K562 (cell line): ENCODE data around the gene RREB1. TPM values are rescaled to one million over a fixed set of nuclear protein-coding genes. Genes with fewer than 3 reads are reported as not detected.

Experiments
- FOXK1 ChIP-seq: sonication (generic); formaldehyde crosslinking; IDR thresholded peaks from 2 replicates; pipeline ENCODE4 v1.8.0; 2022; ENCODE audit warnings: missing genetic modification reagents, mild to moderate bottlenecking, borderline replicate concordance
- HDAC2 ChIP-seq: fragments of 450-650 bp; IDR thresholded peaks from 2 replicates; pipeline ENCODE4 v1.6.1; 2016; ENCODE audit warnings: mild to moderate bottlenecking
- HNRNPK ChIP-seq: fragments of 200-400 bp; formaldehyde crosslinking; IDR thresholded peaks from one replicate; pipeline ENCODE4 v1.6.1; 2018; ENCODE audit warnings: mild to moderate bottlenecking, low read depth, low read length; ENCODE audit not compliant: poor library complexity, severe bottlenecking
- HOXB6 ChIP-seq: fragments of 250-450 bp; sonication (Bioruptor Pico); IDR thresholded peaks from 2 replicates; pipeline ENCODE4 v1.5.1; 2022; ENCODE audit warnings: mild to moderate bottlenecking, borderline replicate concordance
- MYBL2 ChIP-seq, 2 experiments: fragments of 450-650 bp in 1 of 2; sonication (generic) in 1 of 2; formaldehyde crosslinking in 1 of 2; IDR thresholded peaks; 2 replicates each; pipeline versions ENCODE4 v1.6.1 to v1.8.1; 2017 to 2022; ENCODE audit warnings: borderline replicate concordance in 1 of 2, inconsistent platforms in 1 of 2, low read depth in 1 of 2, mild to moderate bottlenecking in 1 of 2, missing genetic modification reagents in 1 of 2, moderate library complexity in 1 of 2
- NFRKB ChIP-seq: fragments of 450-650 bp; IDR thresholded peaks from 2 replicates; pipeline ENCODE4 v1.6.1; 2016; ENCODE audit warnings: low read depth
- TCF7 ChIP-seq: sonication (generic); IDR thresholded peaks from 2 replicates; pipeline ENCODE4 v1.6.1; 2016; ENCODE audit warnings: antibody characterized with exemption, borderline replicate concordance
- ZBTB11 ChIP-seq, 3 experiments: fragments of 200-800 bp in 1 of 3; fragments of 250-450 bp in 1 of 3; fragments of 450-650 bp in 1 of 3; sonication (Bioruptor Pico) in 1 of 3; sonication (Bioruptor generic) in 1 of 3; formaldehyde crosslinking in 1 of 3; IDR thresholded peaks; 2 replicates each; pipeline versions ENCODE4 v1.6.1 to v1.8.0; 2016 to 2022; ENCODE audit warnings: mild to moderate bottlenecking in 2 of 3, missing genetic modification characterization in 2 of 3, missing compliant biosample characterization in 1 of 3, moderate library complexity in 1 of 3
- ZBTB12 ChIP-seq: fragments of 250-450 bp; sonication (Bioruptor Pico); IDR thresholded peaks from 2 replicates; pipeline ENCODE4 v1.4.0; 2020
- ZNF347 ChIP-seq: fragments of 450-650 bp; formaldehyde crosslinking; IDR thresholded peaks from 2 replicates; pipeline ENCODE4 v1.4.0; 2020; ENCODE audit warnings: low read depth, mild to moderate bottlenecking, moderate library complexity
- polyA plus RNA-seq, 8 experiments: library from polyadenylated mRNA; depleted of rRNA in 4 of 8; stranded (reverse) in 5 of 8; unstranded in 3 of 8; fragments of >200 nt; fragmentation: Nextera tagmentation in 2 of 8; fragmentation: Illumina TruSeq in 1 of 8; extraction: Ambion mirVana in 2 of 8; extraction: Trizol in 1 of 8; gene quantifications; 2 replicates each; pipeline versions ENCODE4 v1.2.1 to v1.2.3, GENCODE V29; 2011 to 2014; ENCODE audit warnings: inconsistent platforms in 1 of 8, missing spikeins in 1 of 8
- total RNA-seq, 7 experiments: library from RNA; depleted of rRNA in 6 of 7; stranded (reverse); fragments of >200 nt in 6 of 7; fragmentation: Illumina TruSeq in 2 of 7; extraction: Trizol in 2 of 7; gene quantifications; 2 replicates each; pipeline versions ENCODE4 v1.2.1 to v1.2.3, GENCODE V29; 2011 to 2021; ENCODE audit warnings: low replicate concordance in 1 of 7
- TF ChIP-seq, protein P1 (sequence below): fragments of 450-650 bp; IDR thresholded peaks from 2 replicates; pipeline ENCODE4 v1.6.1; 2017; ENCODE audit warnings: antibody characterized with exemption, mild to moderate bottlenecking

RREB1 gene
- total and polyA plus RNA-seq, 9 of the 15 experiments (the other 6 are each of a cell fraction or from before 2014, with no cell fraction given): 3.3 to 64.2 (median 19.3) TPM

- TF ChIP-seq MYBL2 (IDR thresholded peaks at IDR 0.05; ENCODE audit: low read depth) (0 out of 2 replicates have a peak, but pooled peaks have one; percentile 15), MYBL2 (CRISPR knock-in tag; IDR thresholded peaks at IDR 0.05; ENCODE audit: borderline replicate concordance) (no peak), ZBTB11 (CRISPR knock-in tag; IDR thresholded peaks at IDR 0.05) (0 out of 6 replicates have a peak, but pooled peaks of 1 of the 3 experiments have one; percentile 8), FOXK1 (CRISPR knock-in tag) (no peak), HNRNPK (no peak), NFRKB (peak; percentile 78), ZBTB12 (CRISPR knock-in tag) (no peak), HDAC2 (no peak), ZNF347 (CRISPR knock-in tag) (no peak), HOXB6 (CRISPR knock-in tag) (no peak), TCF7 (no peak)
- TF ChIP-seq, protein P1, sequence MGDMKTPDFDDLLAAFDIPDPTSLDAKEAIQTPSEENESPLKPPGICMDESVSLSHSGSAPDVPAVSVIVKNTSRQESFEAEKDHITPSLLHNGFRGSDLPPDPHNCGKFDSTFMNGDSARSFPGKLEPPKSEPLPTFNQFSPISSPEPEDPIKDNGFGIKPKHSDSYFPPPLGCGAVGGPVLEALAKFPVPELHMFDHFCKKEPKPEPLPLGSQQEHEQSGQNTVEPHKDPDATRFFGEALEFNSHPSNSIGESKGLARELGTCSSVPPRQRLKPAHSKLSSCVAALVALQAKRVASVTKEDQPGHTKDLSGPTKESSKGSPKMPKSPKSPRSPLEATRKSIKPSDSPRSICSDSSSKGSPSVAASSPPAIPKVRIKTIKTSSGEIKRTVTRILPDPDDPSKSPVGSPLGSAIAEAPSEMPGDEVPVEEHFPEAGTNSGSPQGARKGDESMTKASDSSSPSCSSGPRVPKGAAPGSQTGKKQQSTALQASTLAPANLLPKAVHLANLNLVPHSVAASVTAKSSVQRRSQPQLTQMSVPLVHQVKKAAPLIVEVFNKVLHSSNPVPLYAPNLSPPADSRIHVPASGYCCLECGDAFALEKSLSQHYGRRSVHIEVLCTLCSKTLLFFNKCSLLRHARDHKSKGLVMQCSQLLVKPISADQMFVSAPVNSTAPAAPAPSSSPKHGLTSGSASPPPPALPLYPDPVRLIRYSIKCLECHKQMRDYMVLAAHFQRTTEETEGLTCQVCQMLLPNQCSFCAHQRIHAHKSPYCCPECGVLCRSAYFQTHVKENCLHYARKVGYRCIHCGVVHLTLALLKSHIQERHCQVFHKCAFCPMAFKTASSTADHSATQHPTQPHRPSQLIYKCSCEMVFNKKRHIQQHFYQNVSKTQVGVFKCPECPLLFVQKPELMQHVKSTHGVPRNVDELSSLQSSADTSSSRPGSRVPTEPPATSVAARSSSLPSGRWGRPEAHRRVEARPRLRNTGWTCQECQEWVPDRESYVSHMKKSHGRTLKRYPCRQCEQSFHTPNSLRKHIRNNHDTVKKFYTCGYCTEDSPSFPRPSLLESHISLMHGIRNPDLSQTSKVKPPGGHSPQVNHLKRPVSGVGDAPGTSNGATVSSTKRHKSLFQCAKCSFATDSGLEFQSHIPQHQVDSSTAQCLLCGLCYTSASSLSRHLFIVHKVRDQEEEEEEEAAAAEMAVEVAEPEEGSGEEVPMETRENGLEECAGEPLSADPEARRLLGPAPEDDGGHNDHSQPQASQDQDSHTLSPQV: peak; percentile 84
Measured at GRCh38 chr6:7200598-7201443, 93.1 kb downstream of the RREB1 start (continued).
